PC-3 (cell line): ENCODE data around the gene TMIE.

Source experiments
- EZH2 ChIP-seq: fragments of 300-600 bp; sonication (generic); IDR thresholded peaks from one replicate; pipeline ENCODE4 v1.6.1; 2017; ENCODE audit warnings: antibody characterized with exemption, mild to moderate bottlenecking, low read length; ENCODE audit not compliant: unreplicated experiment
- EZH2phosphoT487 ChIP-seq: fragments of 300-600 bp; sonication (generic); IDR thresholded peaks from 2 replicates; pipeline ENCODE4 v1.6.1; 2018; ENCODE audit warnings: mild to moderate bottlenecking, antibody characterized with exemption, low read length, borderline replicate concordance
- TF ChIP-seq, protein P1 (sequence below): fragments of 300-600 bp; sonication (generic); conservative IDR thresholded peaks from 2 replicates; pipeline ENCODE4 v1.5.1; 2017; ENCODE audit warnings: antibody characterized with exemption, low read depth, mild to moderate bottlenecking, low read length

DNA sequence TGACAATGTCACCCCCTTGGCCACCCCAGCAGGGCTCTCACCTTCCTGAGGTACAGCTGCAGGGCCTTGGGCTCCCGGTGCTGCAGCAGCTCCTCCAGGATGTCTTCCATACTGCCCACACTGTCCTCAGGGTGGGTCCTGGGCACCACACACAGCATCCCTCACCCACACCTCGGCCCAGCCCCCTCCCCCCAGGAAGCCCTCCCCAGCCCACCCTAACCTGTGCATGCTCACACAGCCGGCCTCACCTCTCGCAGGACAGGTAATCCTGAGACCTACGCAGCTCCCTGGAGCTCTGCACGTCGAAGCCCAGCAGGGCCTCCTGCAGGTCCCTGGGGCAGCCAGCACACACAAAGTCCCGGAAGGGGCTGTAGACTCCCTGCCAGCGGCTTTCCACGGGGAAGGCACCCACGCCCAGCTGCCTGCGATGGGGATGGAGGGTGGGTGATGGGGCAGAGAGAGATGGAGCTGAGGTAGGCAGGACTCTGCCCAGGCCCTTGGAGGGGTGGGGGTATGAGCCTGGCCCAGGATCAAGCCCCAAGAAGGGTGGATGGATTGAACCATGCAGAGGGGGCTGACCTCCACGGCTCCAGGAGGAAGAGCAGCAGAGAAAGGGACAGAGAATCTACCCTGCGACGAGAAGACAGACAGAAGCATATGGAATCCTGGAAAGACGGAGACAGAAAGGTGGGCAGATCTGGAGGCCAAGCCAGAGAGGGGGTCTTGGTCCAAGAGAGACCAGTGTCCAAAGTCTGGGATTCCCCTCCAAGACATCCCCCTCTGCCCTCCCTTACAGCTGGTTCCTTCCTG is 24.4 kb upstream of the TMIE start:
- TF ChIP-seq EZH2 = no peak
- TF ChIP-seq, protein P1, sequence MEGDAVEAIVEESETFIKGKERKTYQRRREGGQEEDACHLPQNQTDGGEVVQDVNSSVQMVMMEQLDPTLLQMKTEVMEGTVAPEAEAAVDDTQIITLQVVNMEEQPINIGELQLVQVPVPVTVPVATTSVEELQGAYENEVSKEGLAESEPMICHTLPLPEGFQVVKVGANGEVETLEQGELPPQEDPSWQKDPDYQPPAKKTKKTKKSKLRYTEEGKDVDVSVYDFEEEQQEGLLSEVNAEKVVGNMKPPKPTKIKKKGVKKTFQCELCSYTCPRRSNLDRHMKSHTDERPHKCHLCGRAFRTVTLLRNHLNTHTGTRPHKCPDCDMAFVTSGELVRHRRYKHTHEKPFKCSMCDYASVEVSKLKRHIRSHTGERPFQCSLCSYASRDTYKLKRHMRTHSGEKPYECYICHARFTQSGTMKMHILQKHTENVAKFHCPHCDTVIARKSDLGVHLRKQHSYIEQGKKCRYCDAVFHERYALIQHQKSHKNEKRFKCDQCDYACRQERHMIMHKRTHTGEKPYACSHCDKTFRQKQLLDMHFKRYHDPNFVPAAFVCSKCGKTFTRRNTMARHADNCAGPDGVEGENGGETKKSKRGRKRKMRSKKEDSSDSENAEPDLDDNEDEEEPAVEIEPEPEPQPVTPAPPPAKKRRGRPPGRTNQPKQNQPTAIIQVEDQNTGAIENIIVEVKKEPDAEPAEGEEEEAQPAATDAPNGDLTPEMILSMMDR = no peak
- TF ChIP-seq EZH2phosphoT487 = no peak
